Hepatocyte (in vitro differentiated cells): ENCODE results near the gene CTNND2. TPM values are rescaled to one million over a fixed set of nuclear protein-coding genes. Genes with fewer than 3 reads are reported as not detected.
A peak's percentile ranks its signal among the peaks of the same experiment; 100 is the strongest.

ENCODE experiments used
- DNase-seq: peaks from one replicate; pipeline ENCODE4 v3.0.0-alpha.2; 2016; ENCODE audit warnings: low spot score
- H2AFZ ChIP-seq: fragments of 200-600 bp; sonication (generic); 2 replicates; pipeline ENCODE4 v1.6.0; 2016; ENCODE audit warnings: antibody characterized with exemption, mild to moderate bottlenecking
- H3K27ac ChIP-seq: fragments of 200-600 bp; sonication (generic); 2 replicates; pipeline ENCODE4 v1.5.1; 2016; ENCODE audit warnings: mild to moderate bottlenecking
- H3K27me3 ChIP-seq: fragments of 200-600 bp; sonication (generic); 2 replicates; pipeline ENCODE4 v1.6.1; 2016
- H3K36me3 ChIP-seq: fragments of 200-600 bp; sonication (generic); replicated peaks from 2 replicates; pipeline ENCODE4 v1.5.1; 2016; ENCODE audit warnings: low read depth; ENCODE audit not compliant: insufficient read depth
- H3K4me1 ChIP-seq: fragments of 200-600 bp; sonication (generic); 2 replicates; pipeline ENCODE4 v1.5.1; 2016; ENCODE audit warnings: mild to moderate bottlenecking, moderate library complexity; ENCODE audit not compliant: insufficient read depth
- H3K4me2 ChIP-seq: fragments of 200-600 bp; sonication (generic); 2 replicates; pipeline ENCODE4 v1.6.0; 2016
- H3K4me3 ChIP-seq: fragments of 200-600 bp; sonication (generic); 2 replicates; pipeline ENCODE4 v1.5.1; 2016; ENCODE audit warnings: mild to moderate bottlenecking
- H3K79me2 ChIP-seq: fragments of 200-600 bp; sonication (generic); 2 replicates; pipeline ENCODE4 v1.6.0; 2017; ENCODE audit warnings: mild to moderate bottlenecking
- H3K9me2 ChIP-seq: fragments of 200-600 bp; sonication (generic); replicated peaks from 2 replicates; pipeline ENCODE4 v1.6.0; 2017; ENCODE audit warnings: mild to moderate bottlenecking; ENCODE audit not compliant: insufficient read depth
- H3K9me3 ChIP-seq: fragments of 200-600 bp; sonication (generic); 2 replicates; pipeline ENCODE4 v1.5.1; 2016; ENCODE audit warnings: low read depth, mild to moderate bottlenecking
- H4K20me1 ChIP-seq: fragments of 200-600 bp; sonication (generic); 2 replicates; pipeline ENCODE4 v1.6.0; 2016; ENCODE audit warnings: mild to moderate bottlenecking; ENCODE audit not compliant: insufficient read depth, poor library complexity, severe bottlenecking
- EZH2 ChIP-seq: fragments of 200-600 bp; sonication (generic); IDR thresholded peaks from 2 replicates; pipeline ENCODE4 v1.6.1; 2016; ENCODE audit warnings: antibody characterized with exemption, mild to moderate bottlenecking, borderline replicate concordance
- EZH2phosphoT487 ChIP-seq: fragments of 200-600 bp; sonication (generic); IDR thresholded peaks from one replicate; pipeline ENCODE4 v1.6.1; 2018; ENCODE audit warnings: antibody characterized with exemption, mild to moderate bottlenecking, low read depth, moderate library complexity; ENCODE audit not compliant: unreplicated experiment, severe bottlenecking
- WGBS: methylation state at CpG from one replicate; pipeline ENCODE4 v1.1.6; 2016; ENCODE audit warnings: low lambda C conversion rate; ENCODE audit errors: missing lambda C conversion rate; 5-methylcytosine and 5-hydroxymethylcytosine counted together
- polyA plus RNA-seq: library from polyadenylated mRNA; unstranded; fragments of >200 nt; fragmentation: Nextera tagmentation; extraction: Ambion mirVana; gene quantifications from 2 replicates; pipeline ENCODE4 v1.2.1, GENCODE V29; 2016
- total RNA-seq: library from RNA; depleted of rRNA; stranded (reverse); fragments of >200 nt; gene quantifications from 2 replicates; pipeline ENCODE4 v1.2.3, GENCODE V29; 2014
- TF ChIP-seq, protein P1 (sequence below): fragments of 200-600 bp; sonication (generic); IDR thresholded peaks from 2 replicates; pipeline ENCODE4 v1.5.1; 2016; ENCODE audit warnings: antibody characterized with exemption, mild to moderate bottlenecking; ENCODE audit not compliant: poor library complexity

Gene CTNND2
- total and polyA plus RNA-seq, 2 experiments from 2014 or later, result 27.5 to 30.3 TPM

DNA sequence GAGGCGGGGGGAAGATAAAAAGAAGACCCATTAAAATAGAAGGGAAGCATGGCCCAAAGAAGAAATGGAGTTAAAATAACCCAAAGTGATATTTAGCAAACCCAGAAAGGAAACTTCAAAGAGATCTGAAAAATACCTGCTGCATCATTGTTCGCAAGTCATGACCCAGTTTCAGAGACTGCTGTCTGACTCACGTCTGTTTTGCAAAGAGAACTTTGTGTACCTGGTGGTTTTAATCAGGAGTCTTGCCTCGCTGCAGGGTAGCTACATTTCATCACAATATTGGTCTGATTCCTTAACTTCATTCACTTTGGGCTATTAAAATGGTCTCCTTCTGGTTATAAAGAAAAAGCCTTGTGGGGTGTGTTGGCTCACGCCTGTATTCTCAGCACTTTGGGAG is 682.1 kb downstream of the CTNND2 start:
- H3K9me3 ChIP-seq, result no peaks in the 10 kb centered on the region
- no peaks in the 10 kb centered on the region for H3K36me3 ChIP-seq
- H3K27ac ChIP-seq, result no peak overlapping the region
- no peak overlapping the region for H3K4me2 ChIP-seq
- no peaks in the 10 kb centered on the region for H3K4me1 ChIP-seq
- H3K4me3 ChIP-seq, result no peak overlapping the region
- no peaks in the 10 kb centered on the region for H4K20me1 ChIP-seq
- no peaks in the 10 kb centered on the region for H3K79me2 ChIP-seq
- H2AFZ ChIP-seq, result no peak overlapping the region
- no peaks in the 10 kb centered on the region for H3K9me2 ChIP-seq
- no peaks in the 10 kb centered on the region for H3K27me3 ChIP-seq
- WGBS, result 87% methylated on average over 5 of the region's 5 CpGs
- TF ChIP-seq EZH2phosphoT487 (no peak), EZH2 (no peak)
- TF ChIP-seq, protein P1, sequence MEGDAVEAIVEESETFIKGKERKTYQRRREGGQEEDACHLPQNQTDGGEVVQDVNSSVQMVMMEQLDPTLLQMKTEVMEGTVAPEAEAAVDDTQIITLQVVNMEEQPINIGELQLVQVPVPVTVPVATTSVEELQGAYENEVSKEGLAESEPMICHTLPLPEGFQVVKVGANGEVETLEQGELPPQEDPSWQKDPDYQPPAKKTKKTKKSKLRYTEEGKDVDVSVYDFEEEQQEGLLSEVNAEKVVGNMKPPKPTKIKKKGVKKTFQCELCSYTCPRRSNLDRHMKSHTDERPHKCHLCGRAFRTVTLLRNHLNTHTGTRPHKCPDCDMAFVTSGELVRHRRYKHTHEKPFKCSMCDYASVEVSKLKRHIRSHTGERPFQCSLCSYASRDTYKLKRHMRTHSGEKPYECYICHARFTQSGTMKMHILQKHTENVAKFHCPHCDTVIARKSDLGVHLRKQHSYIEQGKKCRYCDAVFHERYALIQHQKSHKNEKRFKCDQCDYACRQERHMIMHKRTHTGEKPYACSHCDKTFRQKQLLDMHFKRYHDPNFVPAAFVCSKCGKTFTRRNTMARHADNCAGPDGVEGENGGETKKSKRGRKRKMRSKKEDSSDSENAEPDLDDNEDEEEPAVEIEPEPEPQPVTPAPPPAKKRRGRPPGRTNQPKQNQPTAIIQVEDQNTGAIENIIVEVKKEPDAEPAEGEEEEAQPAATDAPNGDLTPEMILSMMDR, result no peak
- no peak for DNase-seq

DNA sequence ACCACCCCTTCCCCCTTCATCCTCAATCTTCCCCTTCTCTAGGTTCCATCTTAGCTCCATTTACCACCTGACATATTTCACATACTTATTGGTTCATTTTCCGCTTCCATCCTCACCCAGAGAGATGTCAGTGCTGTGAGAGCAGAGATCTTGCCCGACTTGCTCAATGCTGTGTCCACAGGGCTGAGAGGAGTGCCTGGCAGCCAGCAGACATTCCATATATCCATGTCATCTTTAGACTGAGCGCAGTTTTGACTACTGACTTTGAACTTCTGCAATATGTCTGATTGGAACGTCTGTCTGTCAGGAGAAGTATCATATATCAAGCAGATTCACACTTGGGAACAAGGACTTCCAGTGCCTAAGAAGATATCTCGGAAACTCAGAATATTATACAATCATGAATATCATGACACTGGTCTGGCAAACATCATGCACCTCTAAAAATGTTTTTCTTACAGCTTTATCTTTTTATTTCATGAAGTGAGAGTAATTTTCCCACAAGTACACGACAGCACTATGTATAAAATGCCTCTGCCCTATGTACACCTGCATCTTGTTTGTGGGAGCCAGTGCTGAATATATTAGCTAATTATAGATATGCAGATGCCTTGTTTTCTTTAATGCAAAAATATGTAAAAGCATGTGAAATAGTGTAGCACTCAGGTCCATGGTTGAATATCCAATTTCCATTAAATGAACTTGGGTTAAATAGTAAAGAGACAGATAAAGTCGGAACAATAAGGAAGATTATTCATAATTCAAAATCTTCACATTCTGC is 689.2 kb downstream of the CTNND2 start:
- no peaks in the 10 kb centered on the region for H3K27me3 ChIP-seq
- H3K4me3 ChIP-seq, result no peak overlapping the region
- no peaks in the 10 kb centered on the region for H3K9me3 ChIP-seq
- DNase-seq, result peak; percentile 8
- H3K9me2 ChIP-seq, result no peaks in the 10 kb centered on the region
- no peak overlapping the region for H2AFZ ChIP-seq
- H4K20me1 ChIP-seq, result no peaks in the 10 kb centered on the region
- H3K27ac ChIP-seq, result no peak overlapping the region
- H3K36me3 ChIP-seq, result no peaks in the 10 kb centered on the region
- WGBS, result 86% methylated on average over 7 of the region's 7 CpGs
- no peak overlapping the region for H3K4me2 ChIP-seq
- TF ChIP-seq EZH2, result no peak
- TF ChIP-seq, protein P1, result no peak
- TF ChIP-seq EZH2phosphoT487, result no peak
- no peaks in the 10 kb centered on the region for H3K79me2 ChIP-seq
- no peaks in the 10 kb centered on the region for H3K4me1 ChIP-seq

DNA sequence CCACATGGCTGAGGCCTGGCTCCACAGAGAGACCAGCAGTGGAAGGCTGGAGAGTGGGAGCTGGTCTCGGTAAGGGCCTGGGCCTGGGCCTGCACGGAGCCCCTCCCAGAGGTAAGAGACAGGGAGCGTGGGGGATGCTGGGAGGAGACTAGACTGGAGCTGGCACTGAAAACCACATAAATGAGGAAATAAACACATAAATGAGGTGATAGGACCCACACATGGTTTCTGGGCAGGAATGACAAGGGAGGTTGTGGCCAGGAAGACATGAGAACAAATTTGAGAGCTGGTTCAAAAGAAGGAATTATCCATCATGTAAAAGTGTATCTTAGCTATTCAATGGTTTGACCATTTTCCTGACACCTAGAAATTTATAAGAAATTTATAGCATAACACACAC is 691.5 kb downstream of the CTNND2 start:
- TF ChIP-seq, protein P1, result no peak
- TF ChIP-seq EZH2phosphoT487, result no peak
- no peak for TF ChIP-seq EZH2
- Histone ChIP-seq H3K79me2 (no peaks in the 10 kb centered on the region), H3K4me1 (no peaks in the 10 kb centered on the region), H3K9me3 (no peaks in the 10 kb centered on the region), H3K27me3 (no peaks in the 10 kb centered on the region), H2AFZ (no peak overlapping the region), H3K4me2 (no peak overlapping the region), H3K36me3 (no peaks in the 10 kb centered on the region), H4K20me1 (no peaks in the 10 kb centered on the region), H3K9me2 (no peaks in the 10 kb centered on the region), H3K27ac (no peak overlapping the region), H3K4me3 (no peak overlapping the region)
- WGBS, result 94% methylated on average over 3 of the region's 3 CpGs
- no peak for DNase-seq
